Bronchial epithelial cell (primary cell): ENCODE data around the gene HORMAD2. TPM values are rescaled to one million over a fixed set of nuclear protein-coding genes. Genes with fewer than 3 reads are reported as not detected.

Source experiments
- DNase-seq: peaks from one replicate; pipeline ENCODE4 v3.0.0-alpha.2; 2010; ENCODE audit warnings: low read depth
- FAIRE-seq: peaks from 2 replicates; lab custom pipeline; 2011; peaks lifted over from hg19 to GRCh38; lab: Jason Lieb, UNC
- H3K27me3 ChIP-seq: 2 replicates; pipeline ENCODE4 v1.5.1; 2011; ENCODE audit warnings: low read length; ENCODE audit not compliant: control insufficient read depth, insufficient read depth
- H3K36me3 ChIP-seq: 2 replicates; pipeline ENCODE4 v1.5.1; 2011; ENCODE audit warnings: low read length; ENCODE audit not compliant: control insufficient read depth, insufficient read depth
- H3K4me3 ChIP-seq: 2 replicates; pipeline ENCODE4 v1.5.1; 2011; ENCODE audit warnings: mild to moderate bottlenecking, low read depth, low read length, control low read depth
- CTCF ChIP-seq: IDR thresholded peaks from 2 replicates; pipeline ENCODE4 v1.5.1; 2011; ENCODE audit warnings: mild to moderate bottlenecking, moderate library complexity, low read length, control low read depth, inconsistent platforms; ENCODE audit not compliant: insufficient read depth, severe bottlenecking
- total RNA-seq: library from RNA; depleted of rRNA; stranded (reverse); fragments of >200 nt; gene quantifications from 2 replicates; pipeline ENCODE4 v1.2.1, GENCODE V29; 2014

The HORMAD2 gene
- total RNA-seq, 1 donor from 2014 or later = not detected

DNA sequence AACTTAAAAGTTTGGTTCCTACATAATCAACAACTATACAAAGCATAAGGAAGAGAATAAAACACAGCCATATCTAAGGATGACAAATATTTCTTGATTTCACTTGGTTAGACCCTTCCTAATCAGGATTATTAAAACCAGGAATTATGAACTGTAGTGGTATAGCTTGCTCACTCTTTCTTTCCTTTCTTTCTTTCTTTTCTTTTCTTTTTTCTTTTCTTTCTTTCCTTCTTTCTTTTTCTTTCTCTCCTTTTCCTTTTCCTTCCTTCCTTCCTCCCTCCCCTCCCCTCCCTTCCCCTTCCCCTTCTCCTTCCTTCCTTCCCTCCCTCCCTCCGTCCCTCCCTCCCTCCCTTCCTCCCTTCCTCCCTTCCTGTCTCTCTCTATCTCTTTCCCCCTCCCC lies 78.0 kb downstream of the HORMAD2 start:
- FAIRE-seq (no peak), DNase-seq (no peak)
- no peak for TF ChIP-seq CTCF
- H3K27me3 ChIP-seq = no peaks in the 10 kb centered on the region
- H3K36me3 ChIP-seq = no peaks in the 10 kb centered on the region
- no peak overlapping the region for H3K4me3 ChIP-seq

GRCh38 chr22:30158744-30159500 lies 78.7 kb downstream of the HORMAD2 start:
- no peak for FAIRE-seq
- H3K36me3 ChIP-seq = no peaks in the 10 kb centered on the region

DNA sequence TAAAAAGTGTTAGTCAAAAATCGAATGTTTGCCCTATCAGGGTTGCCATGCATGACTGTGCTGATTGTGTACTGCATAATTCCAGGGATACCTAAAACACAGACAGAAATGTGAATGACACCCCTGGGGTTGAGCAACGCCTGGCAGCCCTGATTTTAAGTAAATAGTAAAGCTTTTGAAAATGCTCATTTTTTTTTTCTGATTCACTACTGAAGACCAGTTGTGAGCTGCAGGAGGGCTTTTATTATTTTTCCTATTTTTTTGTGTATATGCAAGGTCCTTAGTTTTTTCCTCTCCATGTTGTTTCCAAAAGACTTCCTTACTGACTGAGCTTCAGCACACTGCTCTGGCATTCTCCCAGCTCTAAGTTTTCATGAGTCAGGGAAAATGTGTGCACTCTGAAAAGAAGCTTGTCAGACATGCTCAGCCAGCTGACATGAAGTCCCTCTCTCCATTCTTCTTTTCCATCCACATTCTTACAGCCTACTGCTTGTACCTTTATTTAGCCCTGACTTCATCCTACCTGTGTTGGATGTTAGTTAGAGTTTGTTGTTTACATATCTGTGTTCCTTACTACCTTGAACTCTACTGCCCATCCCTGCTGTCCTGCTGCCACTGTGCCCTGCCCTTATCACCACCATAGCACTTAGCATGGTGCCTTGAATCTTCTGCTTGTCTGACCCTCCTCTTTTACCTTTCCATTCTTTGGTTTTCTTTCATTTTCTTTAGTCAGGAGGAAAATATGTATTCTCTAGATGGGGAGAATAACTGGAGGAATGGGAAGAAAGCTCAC lies 79.5 kb downstream of the HORMAD2 start:
- DNase-seq (peak; percentile 82), FAIRE-seq (peak; percentile 47)
- Histone ChIP-seq H3K36me3 (no peaks in the 10 kb centered on the region), H3K27me3 (no peaks in the 10 kb centered on the region), H3K4me3 (no peak overlapping the region)
- no peak for TF ChIP-seq CTCF

More at GRCh38 chr22:30158744-30159500, 78.7 kb downstream of the HORMAD2 start:
- no peaks in the 10 kb centered on the region for H3K27me3 ChIP-seq
- H3K4me3 ChIP-seq = no peak overlapping the region
- DNase-seq = no peak
- TF ChIP-seq CTCF = no peak

DNA sequence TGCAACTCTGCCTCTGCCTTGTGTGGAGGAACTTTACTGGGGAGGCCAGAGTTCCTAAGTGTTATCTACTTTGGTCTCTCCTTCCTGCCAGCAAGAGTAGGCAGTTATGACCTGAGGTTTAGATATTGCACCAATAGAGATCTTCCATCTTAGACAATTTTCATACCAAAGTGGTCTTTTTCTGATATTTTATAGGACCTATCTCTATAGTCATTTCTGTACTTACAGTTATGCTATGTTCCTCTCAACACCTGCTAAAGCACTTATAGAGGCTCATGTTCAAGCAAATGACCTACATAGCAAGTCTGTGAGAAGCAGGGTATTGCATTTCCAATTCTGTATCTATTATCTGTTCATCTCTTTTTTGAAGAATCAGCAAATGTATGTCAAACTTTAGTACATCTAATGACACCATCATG lies 80.8 kb downstream of the HORMAD2 start:
- FAIRE-seq (no peak), DNase-seq (no peak)
- TF ChIP-seq CTCF = no peak
- Histone ChIP-seq H3K27me3 (no peaks in the 10 kb centered on the region), H3K4me3 (no peak overlapping the region), H3K36me3 (no peaks in the 10 kb centered on the region)

GRCh38 chr22:30167296-30167695 lies 87.0 kb downstream of the HORMAD2 start:
- DNase-seq (no peak), FAIRE-seq (no peak)
- H3K36me3 ChIP-seq = no peaks in the 10 kb centered on the region
- H3K4me3 ChIP-seq = no peak overlapping the region
- no peaks in the 10 kb centered on the region for H3K27me3 ChIP-seq
- no peak for TF ChIP-seq CTCF
